ENCODE results near the gene PHLDB1. TPM values are rescaled to one million over a fixed set of nuclear protein-coding genes. Genes with fewer than 3 reads are reported as not detected.

The PHLDB1 gene
- total RNA-seq, 2 donors from 2014 or later, result 45.9 to 54.9 TPM

GRCh38 chr11:118689852-118690552 is 82.6 kb downstream of the PHLDB1 start:
- peaks cover 29% of the 10 kb centered on the region for H3K27me3 Mint-ChIP-seq (ENCODE audit: insufficient read depth)
- WGBS, 2 experiments (ENCODE audit: insufficient coverage in 1 of 2, insufficient read length in 1 of 2), result 9 to 21% methylated on average over 14 to 30 of the region's 30 CpGs
- no peak overlapping the region for H3K27ac ChIP-seq (ENCODE audit: low read depth, low read length)

GRCh38 chr11:118690553-118691304 is 83.3 kb downstream of the PHLDB1 start:
- Mint-ChIP-seq H3K4me3 (peak overlapping the region; percentile 60), H3K27me3 (ENCODE audit: insufficient read depth) (peaks cover 29% of the 10 kb centered on the region), H3K27ac (no peak overlapping the region), H3K4me1 (peaks cover 26% of the 10 kb centered on the region), H3K36me3 (ENCODE audit: low read depth) (no peaks in the 10 kb centered on the region), H3K9me3 (no peaks in the 10 kb centered on the region)
- 85 to 86% methylated on average over 6 to 13 of the region's 15 CpGs for WGBS, 2 experiments (ENCODE audit: insufficient coverage in 1 of 2, insufficient read length in 1 of 2)
- no peaks in the 10 kb centered on the region for H3K4me1 ChIP-seq (ENCODE audit: control insufficient read depth, insufficient read depth, low read length)
- TF ChIP-seq CTCF (conservative IDR thresholded peaks at IDR 0.05), result no peak
- DNase-seq, result no peak
- no peak overlapping the region for H3K4me3 ChIP-seq (ENCODE audit: low read length)
- no peaks in the 10 kb centered on the region for H3K9me3 ChIP-seq (ENCODE audit: control insufficient read depth, low read length)
- no peaks in the 10 kb centered on the region for H3K36me3 ChIP-seq (ENCODE audit: control insufficient read depth, insufficient read depth, low read length)
- no peaks in the 10 kb centered on the region for H3K27me3 ChIP-seq (ENCODE audit: control insufficient read depth, insufficient read depth, low read length, poor library complexity, severe bottlenecking)
- H3K9ac ChIP-seq (ENCODE audit: extremely low read depth, low read length, poor library complexity, severe bottlenecking), result no peak overlapping the region
- no peak overlapping the region for H3K27ac ChIP-seq (ENCODE audit: low read depth, low read length)

More at GRCh38 chr11:118689852-118690552, 82.6 kb downstream of the PHLDB1 start:
- no peaks in the 10 kb centered on the region for H3K4me1 ChIP-seq (ENCODE audit: control insufficient read depth, insufficient read depth, low read length)
- Mint-ChIP-seq H3K27ac (peak overlapping the region; percentile 92), H3K4me3 (peak overlapping the region; percentile 60), H3K4me1 (peaks cover 26% of the 10 kb centered on the region), H3K36me3 (ENCODE audit: low read depth) (no peaks in the 10 kb centered on the region), H3K9me3 (no peaks in the 10 kb centered on the region)
- DNase-seq, result peak; percentile 99
- H3K9ac ChIP-seq (ENCODE audit: extremely low read depth, low read length, poor library complexity, severe bottlenecking), result no peak overlapping the region
- H3K9me3 ChIP-seq (ENCODE audit: control insufficient read depth, low read length), result no peaks in the 10 kb centered on the region
- no peaks in the 10 kb centered on the region for H3K36me3 ChIP-seq (ENCODE audit: control insufficient read depth, insufficient read depth, low read length)
- no peaks in the 10 kb centered on the region for H3K27me3 ChIP-seq (ENCODE audit: control insufficient read depth, insufficient read depth, low read length, poor library complexity, severe bottlenecking)
- peak; percentile 87 for TF ChIP-seq CTCF (conservative IDR thresholded peaks at IDR 0.05)
- peak overlapping the region; percentile 74 for H3K4me3 ChIP-seq (ENCODE audit: low read length)

- Histone ChIP-seq H3K36me3 (ENCODE audit: control insufficient read depth, insufficient read depth, low read length) (no peaks in the 10 kb centered on the region), H3K4me1 (ENCODE audit: control insufficient read depth, insufficient read depth, low read length) (no peaks in the 10 kb centered on the region), H3K9ac (ENCODE audit: extremely low read depth, low read length, poor library complexity, severe bottlenecking) (no peak overlapping the region), H3K9me3 (ENCODE audit: control insufficient read depth, low read length) (no peaks in the 10 kb centered on the region), H3K27ac (ENCODE audit: low read depth, low read length) (no peak overlapping the region), H3K4me3 (ENCODE audit: low read length) (no peak overlapping the region), H3K27me3 (ENCODE audit: control insufficient read depth, insufficient read depth, low read length, poor library complexity, severe bottlenecking) (no peaks in the 10 kb centered on the region)
- TF ChIP-seq CTCF (conservative IDR thresholded peaks at IDR 0.05), result peak; percentile 26
- H3K27ac Mint-ChIP-seq, result peak overlapping the region; percentile 78
- H3K27me3 Mint-ChIP-seq (ENCODE audit: insufficient read depth), result peaks cover 24% of the 10 kb centered on the region
- H3K36me3 Mint-ChIP-seq (ENCODE audit: low read depth), result no peaks in the 10 kb centered on the region
- H3K4me3 Mint-ChIP-seq, result no peak overlapping the region
- WGBS, 2 experiments (ENCODE audit: insufficient coverage in 1 of 2, insufficient read length in 1 of 2), result 90 to 92% methylated on average over 7 to 15 of the region's 15 CpGs
- DNase-seq, result peak; percentile 59
- peaks cover 31% of the 10 kb centered on the region for H3K4me1 Mint-ChIP-seq
- no peaks in the 10 kb centered on the region for H3K9me3 Mint-ChIP-seq
Observed at GRCh38 chr11:118691926-118692830, 84.8 kb downstream of the PHLDB1 start.
